H9 (cell line): ENCODE results near the gene ADCY5. TPM values are rescaled to one million over a fixed set of nuclear protein-coding genes. Genes with fewer than 3 reads are reported as not detected.

Experiments used
- DNase-seq: peaks from one replicate; pipeline ENCODE4 v3.0.0-alpha.2; 2017
- H2AFZ ChIP-seq: one replicate; pipeline ENCODE4 v1.6.1; 2013; ENCODE audit warnings: mild to moderate bottlenecking, low read length, control low read depth, moderate library complexity
- H2AK5ac ChIP-seq: 2 replicates; pipeline ENCODE4 v1.6.1; 2013; ENCODE audit warnings: low read length, control low read depth, mixed read lengths; ENCODE audit not compliant: insufficient read length
- H2BK120ac ChIP-seq: one replicate; pipeline ENCODE4 v1.6.1; 2013; ENCODE audit warnings: low read depth, mild to moderate bottlenecking, low read length, control low read depth, inconsistent platforms; ENCODE audit not compliant: poor library complexity, severe bottlenecking
- H2BK12ac ChIP-seq: 2 replicates; pipeline ENCODE4 v1.6.1; 2013; ENCODE audit warnings: low read length, control low read depth, mixed read lengths, low read depth; ENCODE audit not compliant: insufficient read length
- H2BK15ac ChIP-seq: 2 replicates; pipeline ENCODE4 v1.6.1; 2013; ENCODE audit warnings: low read depth, low read length, control low read depth
- H2BK20ac ChIP-seq: one replicate; pipeline ENCODE4 v1.6.1; 2013; ENCODE audit warnings: low read depth, mild to moderate bottlenecking, low read length, control low read depth, inconsistent platforms; ENCODE audit not compliant: poor library complexity, severe bottlenecking
- H2BK5ac ChIP-seq: 2 replicates; pipeline ENCODE4 v1.6.1; 2013; ENCODE audit warnings: low read length, control low read depth, mixed read lengths; ENCODE audit not compliant: insufficient read length
- H3K14ac ChIP-seq: 2 replicates; pipeline ENCODE4 v1.6.1; 2013; ENCODE audit warnings: low read length, control low read depth; ENCODE audit not compliant: insufficient read depth
- H3K18ac ChIP-seq: 2 replicates; pipeline ENCODE4 v1.6.1; 2013; ENCODE audit warnings: low read depth, mild to moderate bottlenecking, mixed read lengths, low read length, control low read depth; ENCODE audit not compliant: insufficient read length
- H3K23ac ChIP-seq: 2 replicates; pipeline ENCODE4 v1.6.1; 2013; ENCODE audit warnings: low read length, control low read depth, mixed read lengths, low read depth; ENCODE audit not compliant: insufficient read length
- H3K23me2 ChIP-seq: 2 replicates; pipeline ENCODE4 v1.6.1; 2013; ENCODE audit warnings: low read depth, mild to moderate bottlenecking, mixed read lengths, low read length, control low read depth; ENCODE audit not compliant: insufficient read length, poor library complexity, severe bottlenecking
- H3K27ac ChIP-seq: 2 replicates; pipeline ENCODE4 v1.5.1; 2013; ENCODE audit warnings: low read length, control low read depth, mixed read lengths, low read depth; ENCODE audit not compliant: insufficient read length
- H3K27me3 ChIP-seq: 2 replicates; pipeline ENCODE4 v1.6.1; 2013; ENCODE audit warnings: low read length, control low read depth, inconsistent platforms; ENCODE audit not compliant: insufficient read depth
- H3K4ac ChIP-seq: 2 replicates; pipeline ENCODE4 v1.6.1; 2013; ENCODE audit warnings: low read depth, mild to moderate bottlenecking, control low read depth, inconsistent platforms, low read length, moderate library complexity
- H3K4me1 ChIP-seq: 2 replicates; pipeline ENCODE4 v1.6.1; 2013; ENCODE audit warnings: low read length, control low read depth, inconsistent platforms; ENCODE audit not compliant: insufficient read depth
- H3K4me2 ChIP-seq: 2 replicates; pipeline ENCODE4 v1.6.1; 2013; ENCODE audit warnings: low read length, control low read depth, mixed read lengths; ENCODE audit not compliant: insufficient read length, insufficient read depth
- H3K56ac ChIP-seq: 2 replicates; pipeline ENCODE4 v1.6.1; 2013; ENCODE audit warnings: low read depth, mild to moderate bottlenecking, mixed read lengths, low read length, control low read depth; ENCODE audit not compliant: insufficient read length
- H3K79me1 ChIP-seq: 2 replicates; pipeline ENCODE4 v1.6.1; 2013; ENCODE audit warnings: low read depth, mild to moderate bottlenecking, moderate library complexity, low read length, control low read depth, inconsistent platforms; ENCODE audit not compliant: insufficient read depth, poor library complexity, severe bottlenecking
- H3K79me2 ChIP-seq: 2 replicates; pipeline ENCODE4 v1.6.1; 2013; ENCODE audit warnings: low read length, control low read depth, inconsistent platforms; ENCODE audit not compliant: insufficient read depth
- H3K9ac ChIP-seq: 2 replicates; pipeline ENCODE4 v1.6.1; 2013; ENCODE audit warnings: low read length, control low read depth, mixed read lengths; ENCODE audit not compliant: insufficient read length; ENCODE audit errors: extremely low read depth
- H3K9me3 ChIP-seq: one replicate; pipeline ENCODE4 v1.6.1; 2013; ENCODE audit warnings: low read depth, low read length, inconsistent platforms; ENCODE audit not compliant: control insufficient read depth
- H3T11ph ChIP-seq: one replicate; pipeline ENCODE4 v1.6.1; 2013; ENCODE audit warnings: mild to moderate bottlenecking, low read length, control low read depth, inconsistent platforms
- H4K20me1 ChIP-seq: one replicate; pipeline ENCODE4 v1.6.1; 2013; ENCODE audit not compliant: control insufficient read depth, insufficient read length, insufficient read depth
- H4K5ac ChIP-seq: 2 replicates; pipeline ENCODE4 v1.6.1; 2013; ENCODE audit warnings: low read depth, mild to moderate bottlenecking, mixed read lengths, low read length, control low read depth; ENCODE audit not compliant: insufficient read length
- H4K8ac ChIP-seq: replicated peaks from 2 replicates; pipeline ENCODE4 v1.6.1; 2013; ENCODE audit warnings: low read length, control low read depth, mixed read lengths, low read depth; ENCODE audit not compliant: insufficient read length
- H4K91ac ChIP-seq: 2 replicates; pipeline ENCODE4 v1.6.1; 2013; ENCODE audit warnings: low read depth, mild to moderate bottlenecking, moderate library complexity, mixed read lengths, low read length, control low read depth; ENCODE audit not compliant: insufficient read length
- H3K27ac Mint-ChIP-seq, 3 experiments: 2 replicates in 2 of 3; 3 replicates in 1 of 3; pipeline ENCODE4 v1.8.0; 2020 to 2021; ENCODE audit warnings: mixed read lengths in 3 of 3, mild to moderate bottlenecking in 1 of 3, moderate library complexity in 1 of 3
- H3K27me3 Mint-ChIP-seq: 2 replicates; pipeline ENCODE4 v1.8.0; 2021; ENCODE audit warnings: low read depth, mild to moderate bottlenecking, moderate library complexity, mixed read lengths
- H3K36me3 Mint-ChIP-seq, 3 experiments: 2 replicates in 2 of 3; 3 replicates in 1 of 3; pipeline ENCODE4 v1.8.0; 2020 to 2021; ENCODE audit warnings: low read depth in 3 of 3, mixed read lengths in 3 of 3; ENCODE audit not compliant: insufficient read depth in 1 of 3
- H3K4me1 Mint-ChIP-seq, 2 experiments: 2 replicates each; pipeline ENCODE4 v1.8.0; 2020; ENCODE audit warnings: mixed read lengths in 2 of 2
- H3K4me3 Mint-ChIP-seq, 2 experiments: 2 replicates in 1 of 2; 3 replicates in 1 of 2; pipeline ENCODE4 v1.8.0; 2020 to 2021; ENCODE audit warnings: mild to moderate bottlenecking in 2 of 2, mixed read lengths in 2 of 2, moderate library complexity in 1 of 2
- H3K9me3 Mint-ChIP-seq, 2 experiments: 2 replicates in 1 of 2; 3 replicates in 1 of 2; pipeline ENCODE4 v1.8.0; 2020; ENCODE audit warnings: mild to moderate bottlenecking in 2 of 2, mixed read lengths in 2 of 2, moderate library complexity in 1 of 2
- CTCF ChIP-seq: fragments of 200-600 bp; sonication (generic); conservative IDR thresholded peaks from 3 replicates; pipeline ENCODE4 v1.8.0; 2021; ENCODE audit warnings: antibody characterized with exemption, mild to moderate bottlenecking
- WGBS: extraction: QIAGEN DNeasy Blood & Tissue Kit; methylation state at CpG from one replicate; pipeline ENCODE4 v1.1.7; 2013; ENCODE audit warnings: missing lambda C conversion rate, low lambda C conversion rate, mixed read lengths; ENCODE audit not compliant: insufficient read length; ENCODE audit errors: extremely low coverage; 5-methylcytosine and 5-hydroxymethylcytosine counted together
- total RNA-seq: library from RNA; stranded (reverse); gene quantifications from 2 replicates; pipeline ENCODE4 v1.2.1, GENCODE V29; 2021

The ADCY5 gene
- total RNA-seq, 1 experiment from 2014 or later = 5.0 TPM

- no peak overlapping the region for H3K56ac ChIP-seq
- H3K79me1 ChIP-seq = no peaks in the 10 kb centered on the region
- no peak overlapping the region for H4K5ac ChIP-seq
- no peak overlapping the region for H3K4me3 Mint-ChIP-seq
- no peak overlapping the region for H2BK15ac ChIP-seq
- H3K36me3 Mint-ChIP-seq = peaks cover 0 to 8% (median 0%) of the 10 kb centered on the region in 3 experiments; a peak in 3 of 7 replicates
- peaks cover 3% of the 10 kb centered on the region; the same call in 1 of the 2 replicates for H3K27me3 Mint-ChIP-seq
- no peaks in the 10 kb centered on the region for H3K27me3 ChIP-seq
- no peak overlapping the region for H2BK5ac ChIP-seq
- TF ChIP-seq CTCF = no peak
- DNase-seq = no peak
- no peak overlapping the region for H4K91ac ChIP-seq
- H2BK12ac ChIP-seq = no peak overlapping the region
- H3K23me2 ChIP-seq = no peaks in the 10 kb centered on the region
- peaks cover 0 to 2% of the 10 kb centered on the region in 2 experiments; a peak in 1 of 4 replicates for H3K4me1 Mint-ChIP-seq
- no peaks in the 10 kb centered on the region for H3K79me2 ChIP-seq
- no peak overlapping the region for H2BK20ac ChIP-seq
- H3K9ac ChIP-seq = no peak overlapping the region
- no peak overlapping the region for H3K18ac ChIP-seq
- H3K9me3 ChIP-seq = no peaks in the 10 kb centered on the region
- no peak overlapping the region for H2AK5ac ChIP-seq
- no peaks in the 10 kb centered on the region; a peak in 1 of 5 replicates for H3K9me3 Mint-ChIP-seq
- H3K4me1 ChIP-seq = no peaks in the 10 kb centered on the region
- no peak overlapping the region; a peak in 1 of 7 replicates for H3K27ac Mint-ChIP-seq
- no peak overlapping the region for H2BK120ac ChIP-seq
- WGBS = no CpG with 5 or more reads among the region's 7 CpGs
- no peaks in the 10 kb centered on the region for H4K20me1 ChIP-seq
- no peak overlapping the region for H2AFZ ChIP-seq
- H3T11ph ChIP-seq = no peak overlapping the region
- no peak overlapping the region for H3K23ac ChIP-seq
- no peak overlapping the region for H4K8ac ChIP-seq
- H3K4me2 ChIP-seq = no peak overlapping the region
- H3K27ac ChIP-seq = no peak overlapping the region
- H3K14ac ChIP-seq = no peak overlapping the region
- H3K4ac ChIP-seq = no peak overlapping the region
Observed at GRCh38 chr3:123486460-123486859, 37.6 kb upstream of the ADCY5 start.
